Activated CD8-positive, alpha-beta memory T cell treated with anti-CD3 and anti-CD28 coated beads for 48 hours (primary cell): ENCODE results near the gene MRI1.
A peak's percentile ranks its signal among the peaks of the same experiment; 100 is the strongest.
"Not testable (repeated sequence)": the region's sequence is repeated elsewhere in the genome, so short reads cannot be mapped to it uniquely, and the experiment has no call there.

Experiments used
- DNase-seq, 3 experiments: peaks; one replicate each; pipeline ENCODE4 v3.0.0-alpha.2; 2020; ENCODE audit warnings: low read depth in 2 of 3, low spot score in 2 of 3

The MRI1 gene

GRCh38 chr19:13758795-13759194, 5.5 kb upstream of the MRI1 start:
- no peak for DNase-seq

- no peak for DNase-seq
Observed at GRCh38 chr19:13761423-13761822, 2.9 kb upstream of the MRI1 start.

DNA sequence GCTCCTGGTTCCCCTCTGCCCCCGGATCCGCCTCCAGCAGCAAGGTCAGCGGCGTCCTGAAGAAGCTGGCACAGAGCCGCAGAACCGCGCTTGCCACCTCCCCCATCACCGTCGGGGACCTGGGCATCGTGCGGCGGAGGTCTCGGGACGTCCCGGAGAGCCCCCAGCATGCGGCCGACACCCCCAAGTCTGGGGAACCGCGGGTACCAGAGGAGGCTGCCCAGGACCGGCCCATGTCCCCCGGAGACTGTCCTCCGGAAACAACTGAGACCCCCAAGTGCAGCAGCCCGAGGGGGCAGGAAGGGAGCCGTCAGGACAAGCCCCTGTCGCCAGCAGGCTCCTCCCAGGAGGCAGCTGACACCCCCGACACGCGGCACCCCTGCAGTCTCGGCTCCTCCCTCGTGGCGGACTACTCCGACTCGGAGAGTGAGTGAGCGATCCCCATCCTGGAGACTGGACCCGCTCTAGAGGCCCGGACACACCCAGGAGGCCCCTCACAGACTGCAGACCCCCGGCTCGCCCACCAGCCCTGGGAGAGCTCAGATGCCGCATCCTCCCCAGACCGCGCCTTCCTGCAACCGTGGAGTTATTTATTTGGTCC, 1.6 kb upstream of the MRI1 start:
- DNase-seq, result no peak

- DNase-seq, result no peak
Observed at GRCh38 chr19:13763265-13763664, 1.1 kb upstream of the MRI1 start.

DNA sequence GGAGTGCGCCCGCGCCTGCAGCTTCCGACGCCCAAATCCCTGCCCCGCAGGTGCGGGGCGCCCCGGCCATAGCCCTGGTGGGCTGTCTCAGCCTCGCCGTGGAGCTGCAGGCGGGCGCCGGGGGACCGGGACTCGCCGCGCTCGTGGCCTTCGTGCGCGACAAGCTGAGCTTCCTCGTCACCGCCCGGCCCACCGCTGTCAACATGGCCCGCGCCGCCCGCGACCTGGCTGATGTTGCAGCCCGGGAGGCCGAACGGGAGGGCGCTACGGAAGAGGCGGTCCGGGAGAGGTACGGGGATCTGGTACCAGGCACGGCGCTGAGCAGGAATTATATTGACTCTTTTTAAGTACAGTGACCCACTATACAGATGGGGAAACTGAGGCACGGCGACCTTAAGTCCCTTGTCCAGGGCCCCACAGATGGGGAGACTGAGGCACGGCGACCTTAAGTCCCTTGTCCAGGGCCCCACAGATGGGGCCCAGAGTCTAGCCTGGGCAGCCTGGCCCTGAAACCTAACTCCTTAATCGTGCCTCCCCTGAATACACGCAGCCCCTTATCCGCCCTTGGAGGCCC, 586 bp downstream of the MRI1 start:
- no peak for DNase-seq

DNA sequence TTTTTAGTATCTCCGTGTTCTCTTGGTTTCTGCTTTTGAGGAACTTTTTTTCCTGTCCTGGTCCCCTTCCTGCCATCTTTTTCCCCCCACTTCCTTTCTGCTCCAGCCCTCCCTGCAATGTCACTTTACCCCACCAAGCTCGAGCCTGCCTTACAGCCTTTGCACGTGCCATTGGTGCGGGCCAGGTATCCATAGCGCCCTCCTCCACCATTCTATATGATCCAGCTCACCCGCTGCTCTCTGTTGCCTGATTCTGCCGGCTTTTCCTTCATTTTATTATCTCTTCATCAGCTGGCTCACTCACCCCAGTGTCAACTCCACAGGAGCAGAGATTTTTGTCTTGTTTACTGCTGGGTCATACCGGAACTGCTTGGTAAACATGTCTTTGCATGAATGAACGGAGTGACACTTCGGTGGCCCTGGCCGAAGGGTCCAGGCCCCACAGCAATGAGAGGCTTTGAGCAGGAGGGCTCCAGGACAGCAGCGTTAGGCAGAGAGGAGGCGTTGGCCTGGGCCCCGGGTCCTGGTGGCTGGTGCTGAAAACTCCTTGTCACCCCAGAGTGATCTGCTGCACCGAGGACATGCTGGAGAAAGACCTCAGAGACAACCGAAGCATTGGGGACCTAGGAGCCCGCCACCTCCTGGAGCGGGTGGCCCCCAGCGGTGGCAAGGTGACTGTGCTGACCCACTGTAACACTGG, 1.2 kb downstream of the MRI1 start:
- no peak for DNase-seq

- no peak for DNase-seq
Observed at GRCh38 chr19:13766095-13766481, 1.8 kb downstream of the MRI1 start.

DNA sequence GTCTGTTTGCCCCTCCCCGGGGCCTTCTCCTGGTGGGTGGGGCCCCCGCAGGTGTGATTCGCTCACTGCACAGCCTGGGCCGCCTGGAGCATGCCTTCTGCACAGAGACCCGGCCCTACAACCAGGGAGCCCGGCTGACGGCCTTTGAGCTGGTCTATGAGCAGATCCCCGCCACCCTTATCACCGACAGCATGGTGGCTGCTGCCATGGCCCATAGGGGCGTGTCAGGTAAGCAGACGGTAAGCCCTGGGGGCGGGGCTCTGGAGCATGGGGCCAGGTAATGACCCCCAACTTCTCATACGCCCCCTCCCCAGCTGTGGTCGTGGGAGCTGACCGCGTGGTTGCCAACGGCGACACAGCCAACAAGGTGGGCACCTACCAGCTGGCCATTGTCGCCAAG, 4.2 kb downstream of the MRI1 start:
- no peak for DNase-seq

DNA sequence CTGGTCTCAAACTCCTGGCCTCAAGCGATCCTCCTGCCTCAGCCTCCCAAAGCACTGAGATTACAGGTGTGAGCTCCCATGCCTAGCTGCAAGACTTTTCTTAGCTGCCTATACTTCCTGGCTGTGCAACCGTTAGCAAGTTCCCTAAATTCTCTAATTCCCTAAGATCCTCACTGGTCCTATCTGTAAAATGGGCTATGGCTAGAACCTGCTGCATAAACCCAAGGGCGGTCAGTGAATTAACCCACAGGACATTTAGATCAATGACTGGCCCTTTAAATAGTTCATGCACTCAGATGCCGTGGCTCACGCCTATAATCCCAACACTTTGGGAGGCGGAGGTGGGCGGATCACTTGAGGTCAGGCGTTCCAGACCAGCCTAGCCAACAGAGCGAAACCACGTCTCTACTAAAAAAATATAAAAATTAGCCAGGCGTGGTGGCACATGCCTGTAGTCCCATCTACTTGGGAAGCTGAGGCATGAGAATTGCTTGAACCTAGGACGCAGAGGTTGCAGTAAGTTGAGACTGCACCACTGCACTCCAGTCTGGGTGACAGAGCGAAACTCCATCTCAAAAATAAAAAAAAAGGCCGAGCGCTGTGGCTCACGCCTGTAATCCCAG, 5.8 kb downstream of the MRI1 start:
- no peak for DNase-seq

DNA sequence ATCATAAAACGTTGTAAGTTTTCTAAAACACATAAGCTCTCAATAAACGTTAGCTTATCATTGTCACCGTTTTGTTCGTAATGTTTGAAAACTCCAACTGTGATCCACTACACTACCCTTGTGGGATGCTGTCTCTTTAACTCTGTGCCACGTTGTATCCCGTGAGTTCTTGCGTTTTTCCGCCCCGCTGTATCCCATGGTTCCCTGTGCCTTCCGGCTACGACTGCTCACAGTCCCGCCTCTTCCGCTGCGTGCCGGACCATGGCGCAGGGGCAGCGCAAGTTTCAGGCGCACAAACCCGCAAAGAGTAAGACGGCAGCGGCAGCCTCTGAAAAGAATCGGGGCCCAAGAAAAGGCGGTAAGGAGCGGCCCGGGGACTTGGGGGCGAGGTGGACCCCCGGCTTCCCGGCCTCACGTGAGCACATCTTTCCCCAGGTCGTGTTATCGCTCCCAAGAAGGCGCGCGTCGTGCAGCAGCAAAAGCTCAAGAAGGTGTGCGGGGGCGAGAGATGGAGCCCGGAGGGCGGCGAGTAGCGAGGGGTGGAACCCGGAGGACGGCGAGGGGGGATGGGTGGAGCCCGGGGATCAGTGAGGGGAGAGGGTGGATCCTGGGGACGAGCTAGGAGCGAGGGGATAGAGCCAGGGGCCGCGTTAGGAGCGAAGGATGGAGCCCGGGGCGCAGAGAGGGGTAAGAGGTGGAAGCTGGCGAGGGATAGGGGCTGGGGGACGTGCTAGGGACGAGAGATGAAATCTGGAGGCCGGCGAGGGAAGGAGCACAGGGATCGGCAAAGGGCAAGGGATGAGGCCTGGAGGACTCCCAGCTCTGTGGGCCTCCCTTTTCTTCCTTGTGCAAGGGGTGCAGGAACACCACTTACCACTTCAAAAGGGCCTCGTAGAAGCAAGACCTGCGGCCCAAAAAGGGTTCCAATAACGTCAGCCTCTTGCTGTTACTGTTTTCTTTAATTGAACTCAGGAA, 10.2 kb downstream of the MRI1 start, which contains the start of gene C19orf53:
C19orf53 (plus strand) TSS at position 240 of the 975 bp plus-strand sequence; CDS start at position 262, 22 bp downstream.
- peak; percentile 67 to 73 (median 68) for DNase-seq

GRCh38 chr19:13778398-13778797, 14.1 kb downstream of the MRI1 start:
- no peak for DNase-seq

DNA sequence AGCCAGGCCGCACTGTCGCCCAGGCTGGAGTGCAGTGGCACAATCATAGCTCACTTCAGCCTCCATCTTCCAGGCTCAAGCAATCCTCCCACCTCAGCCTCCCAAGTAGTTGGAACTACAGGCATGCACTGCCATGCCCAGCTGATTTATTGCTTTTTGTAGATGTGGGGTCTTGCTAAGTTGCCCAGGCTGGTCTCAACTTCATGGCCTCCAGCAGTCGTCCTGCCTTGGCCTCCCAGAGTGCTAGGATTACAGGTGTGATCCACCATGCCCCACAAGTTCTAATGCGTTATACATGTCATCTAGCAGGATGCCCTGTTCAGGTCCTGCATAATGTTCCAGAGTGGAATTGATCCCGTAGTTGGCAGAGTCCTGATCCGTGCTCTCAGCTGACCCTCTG, 14.5 kb downstream of the MRI1 start:
- DNase-seq, result no peak

DNA sequence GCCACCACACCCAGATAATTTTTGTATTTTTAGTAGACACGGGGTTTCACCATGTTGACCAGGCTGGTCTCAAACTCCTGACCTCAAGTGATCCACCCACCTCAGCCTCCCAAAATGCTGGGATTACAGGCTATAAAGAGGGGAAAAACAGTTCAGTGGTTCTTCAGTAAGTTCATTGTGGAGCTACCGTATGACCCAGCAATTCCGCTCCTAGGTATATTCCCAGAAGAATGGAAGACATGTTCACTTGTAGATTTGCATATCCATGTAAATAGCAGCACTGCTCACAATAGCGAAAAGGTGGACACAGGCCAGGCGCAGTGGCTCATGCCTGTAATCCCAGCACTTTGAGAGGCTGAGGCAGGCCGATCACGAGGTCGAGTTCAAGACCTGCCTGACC, 15.5 kb downstream of the MRI1 start:
- DNase-seq, result not testable (repeated sequence)

- DNase-seq, result no peak
Observed at GRCh38 chr19:13781547-13781946, 17.2 kb downstream of the MRI1 start.

DNA sequence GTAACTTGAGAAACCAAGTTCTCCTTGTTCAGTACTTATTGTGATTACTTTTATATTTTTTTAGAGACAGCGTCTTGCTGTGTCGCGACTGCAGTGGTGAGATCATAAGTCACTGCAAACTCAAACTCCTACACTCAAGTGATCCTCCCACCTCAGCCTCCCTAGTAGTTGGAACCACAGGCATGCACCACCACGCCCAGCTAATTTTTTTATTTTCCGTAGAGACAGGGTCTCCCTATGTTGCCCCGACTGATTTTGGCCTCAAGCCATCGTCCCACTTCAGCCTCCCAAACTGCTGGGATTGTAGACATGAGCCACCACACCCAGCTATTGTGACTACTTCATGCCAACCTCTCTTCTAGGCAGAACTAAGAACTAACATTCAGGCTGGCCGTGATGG, 18.2 kb downstream of the MRI1 start:
- no peak for DNase-seq

DNA sequence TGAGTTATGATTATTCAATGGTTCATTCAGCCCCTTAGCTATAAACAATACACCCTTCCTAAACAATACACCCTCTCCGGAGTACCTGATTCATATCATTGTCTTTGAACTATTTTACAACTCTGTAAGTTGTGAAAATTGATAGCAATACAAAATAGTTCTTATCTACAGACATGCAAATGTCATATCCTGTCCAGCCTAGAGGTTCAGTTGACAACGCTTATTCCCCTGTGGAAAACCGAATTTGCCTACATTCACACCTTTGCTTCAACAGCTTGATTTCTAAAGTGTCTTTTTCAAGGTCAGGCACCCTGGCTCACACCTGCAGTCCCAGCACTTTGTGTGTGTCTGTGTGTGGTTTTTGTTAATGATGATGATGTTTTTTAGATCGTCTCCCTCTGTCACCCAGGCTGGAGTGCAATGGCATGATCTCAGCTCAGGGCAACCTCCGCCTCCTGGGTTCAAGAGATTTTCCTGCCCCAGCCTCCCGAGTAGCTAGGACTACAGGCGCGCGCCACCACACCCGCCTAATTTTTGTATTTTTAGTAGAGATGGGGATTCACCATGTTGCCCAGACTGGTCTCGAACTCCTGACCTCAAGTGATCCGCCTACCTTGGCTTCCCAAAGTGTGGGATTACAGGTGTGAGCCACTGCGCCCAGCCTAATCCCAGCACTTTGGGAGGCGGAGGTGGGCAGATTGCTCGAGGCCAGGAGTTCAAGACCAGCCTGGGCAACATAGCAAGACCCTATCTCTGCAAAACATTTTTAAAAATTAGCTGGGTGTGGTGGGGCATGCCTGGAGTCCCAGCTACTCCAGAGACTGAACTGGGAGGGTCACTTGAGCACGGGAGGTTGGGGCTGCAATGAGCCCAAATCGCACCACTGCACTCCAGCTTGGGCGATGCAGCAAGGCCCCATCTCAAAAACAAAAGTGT, 19.5 kb downstream of the MRI1 start:
- no peak for DNase-seq

DNA sequence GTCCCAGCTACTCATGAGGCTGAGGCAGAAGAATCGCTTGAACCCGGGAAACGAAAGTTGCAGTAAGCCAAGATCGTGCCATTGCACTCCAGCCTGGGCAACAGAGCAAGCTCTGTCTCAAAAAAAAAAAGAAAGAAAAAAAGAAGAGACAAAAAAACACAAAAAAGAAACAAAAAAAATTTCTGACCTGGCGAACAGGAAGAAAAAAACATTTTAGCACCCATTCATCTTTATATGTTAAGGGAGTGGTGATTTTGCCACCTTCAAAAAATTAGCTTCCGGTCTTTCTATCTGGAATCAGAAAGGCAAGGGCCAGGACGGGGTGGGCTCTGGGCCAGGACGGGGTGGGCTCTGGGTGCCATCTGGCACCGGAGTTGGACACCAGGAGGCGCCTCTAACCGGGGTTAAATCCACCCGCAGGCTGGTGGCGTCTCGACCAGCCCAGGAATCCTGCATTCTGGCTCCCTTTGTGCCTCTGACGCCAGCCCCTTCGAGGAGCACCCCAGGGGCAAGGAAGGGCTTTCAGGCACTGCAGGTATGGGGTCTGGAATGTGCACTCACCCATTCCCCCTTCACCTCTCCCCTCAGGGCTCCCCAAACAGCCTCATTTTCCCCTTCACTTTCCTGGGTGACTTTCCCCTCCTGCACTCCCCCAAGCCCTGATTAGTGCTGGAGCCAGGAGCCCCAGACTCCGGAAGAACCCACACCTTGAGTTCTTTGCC, 20.6 kb downstream of the MRI1 start:
- DNase-seq, result peak in 1 of 3 experiments; percentile 41

DNA sequence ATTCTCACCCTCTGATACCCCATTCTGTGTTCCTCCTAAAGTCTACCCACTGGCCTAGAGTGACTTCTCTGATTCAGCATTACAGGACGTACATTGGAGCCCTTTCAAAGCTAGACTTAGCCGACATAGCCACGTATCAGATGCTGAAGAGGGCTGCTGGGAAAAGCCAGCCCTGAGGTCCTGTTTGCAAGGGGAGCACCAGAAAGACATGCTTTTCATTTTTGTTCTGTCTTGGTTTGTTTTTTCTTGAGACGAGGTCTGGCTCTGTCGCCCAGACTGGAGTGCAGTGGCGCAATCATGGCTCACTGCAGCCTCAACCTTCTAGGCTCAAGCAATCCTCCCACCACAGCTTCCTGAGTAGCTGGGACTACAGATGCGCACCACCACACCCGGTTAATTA, 24.7 kb downstream of the MRI1 start:
- DNase-seq, result no peak

DNA sequence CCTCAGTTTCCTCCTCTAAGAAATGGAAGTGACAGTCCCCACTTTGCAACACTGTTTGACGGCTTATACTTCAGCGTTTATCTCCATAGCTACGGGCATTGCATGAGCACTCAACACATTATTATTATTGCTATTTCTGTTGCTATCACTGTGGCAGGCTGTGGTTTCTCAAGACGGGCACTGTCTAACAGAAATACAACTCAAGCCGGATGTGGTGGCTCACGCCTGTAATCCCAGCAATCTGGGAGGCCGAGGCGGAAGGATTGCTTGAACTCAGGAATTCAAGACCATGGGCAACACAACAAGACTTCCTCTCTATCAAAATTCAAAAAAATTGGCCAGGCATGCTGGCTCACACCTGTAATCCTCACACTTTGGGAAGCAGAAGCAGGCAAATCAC, 26.0 kb downstream of the MRI1 start:
- DNase-seq, result no peak
